Iris pigment epithelial cell (primary cell): ENCODE results near the gene SLC9B2.
"Not testable (repeated sequence)": the region's sequence is repeated elsewhere in the genome, so short reads cannot be mapped to it uniquely, and the experiment has no call there.

Experiments
- DNase-seq: peaks from one replicate; pipeline ENCODE4 v3.0.0-alpha.2; 2011; ENCODE audit warnings: low read depth

SLC9B2 gene

DNA sequence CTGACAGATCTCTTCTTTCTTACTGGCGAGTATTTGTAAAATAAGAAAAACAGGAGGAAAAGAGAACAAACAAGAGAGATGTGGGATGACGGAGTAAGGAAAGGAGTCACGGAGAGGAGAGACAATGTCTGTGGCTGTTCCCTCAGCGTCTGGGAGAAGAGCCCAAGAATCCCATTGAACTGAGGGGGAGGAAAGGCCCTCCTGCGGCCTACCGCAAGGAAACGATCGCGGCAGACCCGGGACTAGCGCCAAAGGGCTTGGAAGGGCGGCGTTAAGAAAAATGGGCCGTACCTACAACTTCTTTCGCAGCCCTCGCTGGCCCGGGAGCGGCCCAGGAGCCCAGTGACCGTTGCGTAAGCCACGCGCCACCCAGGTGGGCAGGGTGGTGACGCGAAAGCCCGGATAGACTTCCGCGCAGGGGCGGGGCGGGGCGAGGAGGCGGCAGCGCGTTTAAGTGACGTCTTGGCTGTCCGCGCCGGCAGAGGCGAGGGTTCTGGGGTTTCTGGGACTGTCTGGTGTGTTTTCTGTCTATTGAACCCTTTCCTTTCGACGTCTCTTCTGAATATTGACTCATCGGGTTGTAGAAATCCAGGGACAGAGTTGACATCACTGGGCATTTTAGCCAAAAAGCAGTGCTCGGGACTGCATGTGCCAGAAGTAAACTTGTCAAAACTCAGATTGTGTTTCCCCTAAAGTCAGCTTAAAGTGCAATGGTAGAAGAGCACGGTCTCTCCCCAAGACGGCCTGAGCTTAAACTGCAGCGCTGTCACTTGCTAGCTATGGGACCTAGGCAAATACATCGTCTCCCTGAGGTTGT, 57.0 kb downstream of the SLC9B2 start, which contains the start of gene SLC9B1:
Gene SLC9B1, minus strand, starts transcription at position 398 of the 817 bp plus-strand sequence. CDS start 27,994 bp downstream, outside the sequence.
- DNase-seq: peak; percentile 99

DNA sequence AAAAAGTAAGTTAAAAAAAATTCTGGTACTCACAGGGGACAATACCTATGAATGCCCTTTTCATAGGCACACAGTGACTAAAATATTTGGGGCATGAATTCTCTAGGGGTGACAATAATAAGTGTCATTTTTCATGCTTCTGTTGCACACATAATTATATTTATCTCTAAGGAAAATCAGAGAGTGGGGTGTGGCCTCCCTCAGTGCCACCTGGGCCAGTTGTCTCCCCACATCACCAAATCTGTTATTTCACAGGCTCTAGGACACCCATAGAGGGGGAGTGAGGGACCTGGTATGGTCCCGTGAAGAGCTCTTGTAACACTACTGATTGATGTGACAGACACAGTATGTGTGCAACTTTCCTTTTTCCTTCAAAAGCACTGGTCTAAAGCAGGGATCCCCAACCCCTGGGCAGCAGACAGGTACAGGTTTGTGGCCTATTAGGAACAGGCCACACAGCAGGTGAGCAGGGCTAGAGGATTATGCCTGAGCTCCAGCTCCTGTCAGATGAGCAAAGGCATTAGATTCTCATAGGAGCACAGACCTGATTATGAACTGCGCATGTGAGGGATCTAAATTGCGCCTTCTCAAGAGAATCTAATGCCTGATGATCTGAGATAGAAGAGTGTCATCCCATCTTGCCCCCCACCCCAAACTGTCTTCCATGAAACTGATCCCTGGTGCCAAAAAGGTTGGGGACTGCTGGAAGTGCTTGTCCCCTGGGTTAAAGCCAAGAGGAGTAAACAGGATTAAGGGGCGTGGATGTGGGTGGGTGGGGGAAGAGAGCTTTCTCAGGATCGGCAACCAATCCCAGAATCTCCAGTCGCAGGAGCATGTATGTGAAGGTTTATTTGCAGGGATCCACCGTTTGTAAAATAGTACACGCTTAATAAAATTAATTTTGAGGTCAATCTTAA, 57.9 kb downstream of the SLC9B2 start:
- no peak for DNase-seq

DNA sequence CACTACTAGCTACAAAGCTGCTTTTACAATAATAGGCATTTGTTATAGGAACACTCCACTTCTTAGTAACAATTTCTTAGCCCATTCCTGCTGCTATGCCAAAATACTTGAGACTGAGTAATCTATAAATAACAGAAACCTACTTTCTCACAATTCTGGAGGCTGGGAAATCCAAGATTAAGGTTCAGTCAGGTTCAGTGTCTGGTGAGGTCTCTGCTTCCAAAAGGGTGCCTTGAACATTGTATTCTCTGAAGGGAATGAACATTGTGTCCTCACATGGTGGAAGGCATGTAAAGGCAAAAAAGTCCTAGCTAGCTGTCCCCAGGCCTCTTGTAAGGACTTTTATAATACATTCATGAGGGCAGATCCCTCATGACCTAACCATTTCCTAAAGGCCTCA, 64.0 kb downstream of the SLC9B2 start:
- peak; percentile 4 for DNase-seq

GRCh38 chr4:103012060-103012459, 64.5 kb downstream of the SLC9B2 start:
- peak; percentile 87 for DNase-seq

- DNase-seq: peak; percentile 51
Measured at GRCh38 chr4:103011378-103012025, 65.1 kb downstream of the SLC9B2 start.

GRCh38 chr4:103010804-103011203, 65.8 kb downstream of the SLC9B2 start:
- DNase-seq: no peak

DNA sequence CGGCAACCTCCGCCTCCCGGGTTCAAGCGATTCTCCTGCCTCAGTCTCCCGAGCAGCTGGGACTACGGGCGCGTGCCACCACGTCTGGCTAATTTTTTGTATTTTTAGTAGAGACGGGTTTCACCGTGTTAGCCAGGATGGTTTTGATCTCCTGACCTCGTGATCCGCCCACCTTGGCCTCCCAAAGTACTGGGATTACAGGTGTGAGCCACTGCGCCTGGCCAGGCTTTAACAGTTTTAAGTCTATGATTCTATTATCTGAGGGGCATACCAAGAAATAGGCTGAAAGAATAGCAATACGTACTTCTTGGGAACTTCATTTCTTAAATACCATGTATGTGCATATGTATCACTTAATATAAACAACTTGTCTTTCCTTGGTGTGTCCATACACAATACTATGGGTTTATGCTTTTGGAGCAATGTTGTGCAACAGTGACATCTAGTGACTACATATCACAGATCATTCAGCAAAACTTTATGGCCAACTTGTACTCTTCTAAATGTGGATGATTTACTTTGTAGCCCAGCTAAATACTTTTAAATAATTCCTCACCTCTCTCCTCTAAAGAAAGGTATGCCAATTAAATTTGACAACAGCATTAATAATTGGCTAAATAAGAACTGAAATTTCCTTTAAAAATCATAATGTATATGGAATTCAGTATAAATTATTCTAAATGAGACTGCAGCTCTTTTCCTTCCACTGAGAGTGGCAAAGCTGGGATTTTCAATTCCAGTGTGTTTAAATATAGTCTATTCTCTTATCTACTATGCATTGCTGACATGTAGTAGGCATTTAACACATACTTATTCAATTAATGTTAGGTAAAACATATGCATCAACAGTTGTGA, 67.5 kb downstream of the SLC9B2 start:
- DNase-seq: peak; percentile 75

GRCh38 chr4:103002551-103002950, 74.0 kb downstream of the SLC9B2 start:
- DNase-seq: peak; percentile 27

GRCh38 chr4:102994803-102995202, 81.8 kb downstream of the SLC9B2 start:
- no peak for DNase-seq

DNA sequence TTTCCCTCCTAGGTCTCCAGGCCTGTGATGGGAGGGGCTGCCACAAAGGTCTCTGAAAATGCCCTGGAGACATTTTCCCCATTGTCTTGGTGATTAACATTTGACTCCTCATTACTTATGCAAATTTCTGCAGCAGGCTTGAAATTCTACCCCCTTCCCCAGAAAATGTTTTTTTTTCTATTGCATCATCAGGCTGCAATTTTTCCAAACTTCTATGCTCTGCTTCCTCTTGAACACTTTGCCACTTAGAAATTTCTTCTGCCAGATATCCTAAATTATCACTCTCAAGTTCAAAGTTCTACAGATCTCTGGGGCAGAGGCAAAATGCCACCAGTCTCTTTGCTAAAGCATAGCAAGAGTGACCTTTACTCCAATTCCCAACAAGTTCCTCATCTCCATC, 82.6 kb downstream of the SLC9B2 start:
- DNase-seq: not testable (repeated sequence)

- no peak for DNase-seq
Measured at GRCh38 chr4:102988429-102989020, 88.0 kb downstream of the SLC9B2 start.

GRCh38 chr4:102981005-102981404, 95.6 kb downstream of the SLC9B2 start:
- no peak for DNase-seq
